Neural cell (in vitro differentiated cells): ENCODE measurements around the gene MCOLN3.

Experiments
- POLR2AphosphoS5 ChIP-seq: IDR thresholded peaks from 2 replicates; pipeline ENCODE4 v1.6.1; 2012
- TF ChIP-seq, protein P1 (sequence below): fragments of 450-650 bp; IDR thresholded peaks from 2 replicates; pipeline ENCODE4 v1.5.1; 2014; ENCODE audit warnings: antibody characterized with exemption, mild to moderate bottlenecking, moderate library complexity; ENCODE audit not compliant: poor library complexity, severe bottlenecking

DNA sequence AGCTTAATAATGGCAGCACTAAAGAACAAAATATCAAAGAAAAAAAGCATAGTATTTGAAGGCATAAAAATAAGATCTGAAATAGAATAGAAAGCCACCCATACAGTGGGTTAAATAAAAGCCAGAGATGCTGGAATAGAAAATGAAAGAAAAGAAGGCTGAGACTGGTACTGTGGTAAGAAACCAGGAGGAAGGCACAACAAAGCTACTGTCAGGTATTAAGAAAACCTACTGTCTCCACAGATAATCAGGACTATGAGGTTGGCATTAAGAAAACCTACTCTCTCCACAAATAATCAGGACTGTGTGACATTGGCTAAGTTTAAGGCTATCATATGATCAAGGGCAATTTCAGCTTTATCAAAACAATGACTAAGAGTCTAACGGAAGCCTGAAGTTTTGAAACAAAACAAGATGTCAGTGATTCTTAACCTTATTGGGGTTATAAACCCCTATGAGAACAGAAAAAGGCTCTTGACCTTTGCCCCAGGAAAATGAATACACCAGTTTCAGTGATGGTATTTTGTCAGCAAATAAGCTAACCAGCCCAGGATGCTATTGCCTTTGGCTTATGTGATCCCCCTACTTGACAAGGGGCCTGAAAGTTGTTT lies 75.8 kb downstream of the MCOLN3 start:
- no peak for TF ChIP-seq POLR2AphosphoS5
- TF ChIP-seq, protein P1, sequence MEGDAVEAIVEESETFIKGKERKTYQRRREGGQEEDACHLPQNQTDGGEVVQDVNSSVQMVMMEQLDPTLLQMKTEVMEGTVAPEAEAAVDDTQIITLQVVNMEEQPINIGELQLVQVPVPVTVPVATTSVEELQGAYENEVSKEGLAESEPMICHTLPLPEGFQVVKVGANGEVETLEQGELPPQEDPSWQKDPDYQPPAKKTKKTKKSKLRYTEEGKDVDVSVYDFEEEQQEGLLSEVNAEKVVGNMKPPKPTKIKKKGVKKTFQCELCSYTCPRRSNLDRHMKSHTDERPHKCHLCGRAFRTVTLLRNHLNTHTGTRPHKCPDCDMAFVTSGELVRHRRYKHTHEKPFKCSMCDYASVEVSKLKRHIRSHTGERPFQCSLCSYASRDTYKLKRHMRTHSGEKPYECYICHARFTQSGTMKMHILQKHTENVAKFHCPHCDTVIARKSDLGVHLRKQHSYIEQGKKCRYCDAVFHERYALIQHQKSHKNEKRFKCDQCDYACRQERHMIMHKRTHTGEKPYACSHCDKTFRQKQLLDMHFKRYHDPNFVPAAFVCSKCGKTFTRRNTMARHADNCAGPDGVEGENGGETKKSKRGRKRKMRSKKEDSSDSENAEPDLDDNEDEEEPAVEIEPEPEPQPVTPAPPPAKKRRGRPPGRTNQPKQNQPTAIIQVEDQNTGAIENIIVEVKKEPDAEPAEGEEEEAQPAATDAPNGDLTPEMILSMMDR, result no peak
